C4-2B (cell line): ENCODE measurements around the gene TGM6.

Source experiments
- H3K27ac ChIP-seq: fragments of 450-650 bp; 2 replicates; pipeline ENCODE4 v1.5.1; 2017
- ZFX ChIP-seq: fragments of 450-650 bp; IDR thresholded peaks from 2 replicates; pipeline ENCODE4 v1.6.1; 2017
- TF ChIP-seq, protein P1 (sequence below): fragments of 450-650 bp; conservative IDR thresholded peaks from 2 replicates; pipeline ENCODE4 v1.5.1; 2017; ENCODE audit warnings: mild to moderate bottlenecking

The TGM6 gene

DNA sequence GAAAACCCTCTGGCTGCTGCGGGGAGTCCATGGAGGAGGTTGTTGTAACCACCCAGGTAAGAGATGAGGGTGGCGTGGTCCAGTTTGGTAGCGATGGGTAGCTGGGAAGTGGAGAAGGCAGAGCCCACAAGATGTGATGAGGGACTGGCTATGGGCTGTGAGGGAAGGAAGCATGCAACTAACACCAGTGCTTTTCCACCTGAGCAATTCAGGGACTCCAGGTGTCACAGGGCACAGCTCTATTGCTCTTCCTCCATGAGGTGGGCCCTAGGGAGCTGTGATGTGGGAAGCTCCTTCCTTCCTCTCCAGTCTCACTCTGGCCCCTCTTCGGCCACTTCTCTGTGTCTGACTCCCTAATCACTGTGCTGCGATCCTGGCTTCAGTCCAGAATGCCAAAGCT is 32.4 kb upstream of the TGM6 start:
- no peak overlapping the region for H3K27ac ChIP-seq
- TF ChIP-seq ZFX: no peak
- TF ChIP-seq, protein P1, sequence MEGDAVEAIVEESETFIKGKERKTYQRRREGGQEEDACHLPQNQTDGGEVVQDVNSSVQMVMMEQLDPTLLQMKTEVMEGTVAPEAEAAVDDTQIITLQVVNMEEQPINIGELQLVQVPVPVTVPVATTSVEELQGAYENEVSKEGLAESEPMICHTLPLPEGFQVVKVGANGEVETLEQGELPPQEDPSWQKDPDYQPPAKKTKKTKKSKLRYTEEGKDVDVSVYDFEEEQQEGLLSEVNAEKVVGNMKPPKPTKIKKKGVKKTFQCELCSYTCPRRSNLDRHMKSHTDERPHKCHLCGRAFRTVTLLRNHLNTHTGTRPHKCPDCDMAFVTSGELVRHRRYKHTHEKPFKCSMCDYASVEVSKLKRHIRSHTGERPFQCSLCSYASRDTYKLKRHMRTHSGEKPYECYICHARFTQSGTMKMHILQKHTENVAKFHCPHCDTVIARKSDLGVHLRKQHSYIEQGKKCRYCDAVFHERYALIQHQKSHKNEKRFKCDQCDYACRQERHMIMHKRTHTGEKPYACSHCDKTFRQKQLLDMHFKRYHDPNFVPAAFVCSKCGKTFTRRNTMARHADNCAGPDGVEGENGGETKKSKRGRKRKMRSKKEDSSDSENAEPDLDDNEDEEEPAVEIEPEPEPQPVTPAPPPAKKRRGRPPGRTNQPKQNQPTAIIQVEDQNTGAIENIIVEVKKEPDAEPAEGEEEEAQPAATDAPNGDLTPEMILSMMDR: no peak

- no peak overlapping the region for H3K27ac ChIP-seq
- TF ChIP-seq ZFX: no peak
- TF ChIP-seq, protein P1: no peak
Observed at GRCh38 chr20:2349801-2350200, 30.9 kb upstream of the TGM6 start.

DNA sequence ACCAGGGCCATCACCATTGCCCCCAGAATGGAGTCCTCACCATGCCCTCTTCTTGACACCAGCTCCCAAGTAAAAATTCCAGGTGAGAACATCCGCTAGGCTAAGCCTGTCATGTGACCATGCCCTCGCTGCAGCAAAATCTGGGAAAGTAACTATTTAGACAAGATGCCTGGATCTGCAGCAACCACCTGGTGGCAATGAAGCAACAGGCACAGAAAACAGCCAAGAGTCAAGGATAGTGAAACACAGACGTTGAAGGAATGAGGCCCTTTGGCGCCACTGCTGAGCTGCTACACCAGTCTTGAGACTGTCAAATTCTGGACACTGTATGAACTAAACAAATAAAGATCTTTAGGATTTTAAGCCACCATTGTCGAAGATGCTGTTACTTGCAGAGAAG is 30.1 kb upstream of the TGM6 start:
- H3K27ac ChIP-seq: no peak overlapping the region
- TF ChIP-seq, protein P1: no peak

GRCh38 chr20:2353231-2353630 is 27.5 kb upstream of the TGM6 start:
- peak overlapping the region; percentile 31; the same call in 1 of the 2 replicates for H3K27ac ChIP-seq
- no peak for TF ChIP-seq ZFX
- TF ChIP-seq, protein P1: no peak

GRCh38 chr20:2357114-2357513 is 23.6 kb upstream of the TGM6 start:
- no peak overlapping the region for H3K27ac ChIP-seq
- TF ChIP-seq ZFX: no peak
- TF ChIP-seq, protein P1: no peak

GRCh38 chr20:2358006-2358405 is 22.7 kb upstream of the TGM6 start:
- TF ChIP-seq ZFX: no peak
- TF ChIP-seq, protein P1: no peak
- H3K27ac ChIP-seq: no peak overlapping the region

DNA sequence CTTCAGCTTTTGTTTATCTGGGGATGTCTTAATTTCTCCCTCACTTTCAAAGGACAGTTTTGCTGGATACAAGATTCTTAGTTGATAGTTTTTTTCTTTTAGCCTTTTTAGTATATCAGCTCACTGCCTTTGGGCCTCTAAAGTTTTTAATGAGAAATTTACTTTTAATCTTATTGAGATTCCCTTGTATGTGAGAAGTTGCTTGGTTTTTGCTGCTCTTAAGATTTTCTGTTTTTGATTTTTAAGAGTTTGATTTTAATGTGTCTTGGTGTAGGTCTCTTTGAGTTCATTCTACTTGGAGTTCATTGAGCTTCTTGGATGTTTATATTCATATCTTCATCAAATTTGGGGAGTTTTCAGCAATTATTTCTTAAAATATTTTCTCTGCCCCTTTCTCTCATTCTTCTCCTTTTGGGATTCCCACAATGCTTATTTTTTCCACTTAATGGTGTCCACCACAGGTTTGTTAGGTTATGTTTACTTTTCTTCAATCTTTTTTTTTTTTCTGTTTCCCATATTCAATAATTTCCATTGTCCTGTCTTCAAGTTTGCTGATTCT is 19.6 kb upstream of the TGM6 start:
- TF ChIP-seq, protein P1: no peak
- TF ChIP-seq ZFX: no peak
- H3K27ac ChIP-seq: no peak overlapping the region
